ENCODE results near the gene FBXW2.

DNA sequence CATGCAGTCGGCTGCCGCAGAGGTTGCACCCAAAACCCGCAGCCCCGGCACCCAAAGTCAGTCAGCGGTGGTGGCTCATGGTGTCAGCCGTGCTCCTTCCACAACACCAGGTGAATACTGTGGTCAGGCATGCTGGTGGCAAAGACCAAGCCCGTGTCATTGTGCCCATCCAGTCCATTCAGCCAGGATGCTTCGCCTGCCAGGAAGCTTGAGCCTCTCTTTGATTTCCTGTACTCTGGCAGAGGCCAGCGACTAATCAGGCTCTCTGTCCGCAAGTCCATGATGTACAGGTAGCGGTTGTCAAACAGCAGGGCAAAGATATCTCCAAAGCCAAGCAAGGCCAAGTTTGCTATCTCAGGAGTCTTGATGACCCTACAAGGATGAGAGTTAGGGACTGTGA is 28.7 kb downstream of the FBXW2 start:
- TF ChIP-seq POLR2AphosphoS5 (IDR thresholded peaks at IDR 0.05; ENCODE audit: low read depth, low read length) (no peak), TAF1 (IDR thresholded peaks at IDR 0.05; ENCODE audit: borderline replicate concordance, insufficient read depth, low read length) (no peak), FOXP2 (optimal IDR thresholded peaks at IDR 0.05; ENCODE audit: borderline replicate concordance, extremely low read depth, extremely low read length, insufficient read depth) (no peak), SIN3A (IDR thresholded peaks at IDR 0.05; ENCODE audit: borderline replicate concordance, insufficient read depth, low read length) (no peak)
- TF ChIP-seq, protein P1, sequence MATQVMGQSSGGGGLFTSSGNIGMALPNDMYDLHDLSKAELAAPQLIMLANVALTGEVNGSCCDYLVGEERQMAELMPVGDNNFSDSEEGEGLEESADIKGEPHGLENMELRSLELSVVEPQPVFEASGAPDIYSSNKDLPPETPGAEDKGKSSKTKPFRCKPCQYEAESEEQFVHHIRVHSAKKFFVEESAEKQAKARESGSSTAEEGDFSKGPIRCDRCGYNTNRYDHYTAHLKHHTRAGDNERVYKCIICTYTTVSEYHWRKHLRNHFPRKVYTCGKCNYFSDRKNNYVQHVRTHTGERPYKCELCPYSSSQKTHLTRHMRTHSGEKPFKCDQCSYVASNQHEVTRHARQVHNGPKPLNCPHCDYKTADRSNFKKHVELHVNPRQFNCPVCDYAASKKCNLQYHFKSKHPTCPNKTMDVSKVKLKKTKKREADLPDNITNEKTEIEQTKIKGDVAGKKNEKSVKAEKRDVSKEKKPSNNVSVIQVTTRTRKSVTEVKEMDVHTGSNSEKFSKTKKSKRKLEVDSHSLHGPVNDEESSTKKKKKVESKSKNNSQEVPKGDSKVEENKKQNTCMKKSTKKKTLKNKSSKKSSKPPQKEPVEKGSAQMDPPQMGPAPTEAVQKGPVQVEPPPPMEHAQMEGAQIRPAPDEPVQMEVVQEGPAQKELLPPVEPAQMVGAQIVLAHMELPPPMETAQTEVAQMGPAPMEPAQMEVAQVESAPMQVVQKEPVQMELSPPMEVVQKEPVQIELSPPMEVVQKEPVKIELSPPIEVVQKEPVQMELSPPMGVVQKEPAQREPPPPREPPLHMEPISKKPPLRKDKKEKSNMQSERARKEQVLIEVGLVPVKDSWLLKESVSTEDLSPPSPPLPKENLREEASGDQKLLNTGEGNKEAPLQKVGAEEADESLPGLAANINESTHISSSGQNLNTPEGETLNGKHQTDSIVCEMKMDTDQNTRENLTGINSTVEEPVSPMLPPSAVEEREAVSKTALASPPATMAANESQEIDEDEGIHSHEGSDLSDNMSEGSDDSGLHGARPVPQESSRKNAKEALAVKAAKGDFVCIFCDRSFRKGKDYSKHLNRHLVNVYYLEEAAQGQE (IDR thresholded peaks at IDR 0.05; ENCODE audit: insufficient read depth in 1 of 2, low read depth in 2 of 2, low read length in 2 of 2) = no peak

All from PFSK-1 (cell line).